Transverse colon (tissue), 4 donors: ENCODE data around the gene SEMA4D. TPM values are rescaled to one million over a fixed set of nuclear protein-coding genes. Genes with fewer than 3 reads are reported as not detected.
A peak's percentile ranks its signal among the peaks of the same experiment; 100 is the strongest.

ENCODE experiments used
- DNase-seq: peaks from one replicate; pipeline ENCODE4 v3.0.0-alpha.2; 2019
- H3K27ac ChIP-seq, 4 donors: fragments of 200-600 bp; sonication (generic); 2 replicates each; pipeline ENCODE4 v1.5.1; 2016 to 2018; ENCODE audit warnings: inconsistent platforms in 4 of 4
- H3K27me3 ChIP-seq: fragments of 200-600 bp; sonication (generic); 2 replicates; pipeline ENCODE4 v1.5.1; 2017; ENCODE audit warnings: inconsistent platforms
- H3K36me3 ChIP-seq, 4 donors: fragments of 200-600 bp; sonication (generic); 2 replicates each; pipeline ENCODE4 v1.5.1; 2017 to 2019; ENCODE audit warnings: inconsistent platforms in 4 of 4
- H3K4me1 ChIP-seq, 4 donors: fragments of 200-600 bp; sonication (generic); 2 replicates each; pipeline ENCODE4 v1.5.1; 2017 to 2020; ENCODE audit warnings: inconsistent platforms in 4 of 4
- H3K4me3 ChIP-seq, 4 donors: fragments of 200-600 bp; sonication (generic); 1 replicate in 1 of 4; 2 replicates in 3 of 4; pipeline versions ENCODE4 v1.5.1 to v1.6.1; 2017 to 2019; ENCODE audit warnings: inconsistent platforms in 4 of 4
- H3K9me3 ChIP-seq, 2 donors: fragments of 200-600 bp; sonication (generic); 2 replicates each; pipeline ENCODE4 v1.5.1; 2017 to 2019; ENCODE audit warnings: inconsistent platforms in 2 of 2
- CTCF ChIP-seq, 5 experiments: fragments of 200-600 bp in 3 of 5; fragments of 450-650 bp in 2 of 5; sonication (generic) in 3 of 5; IDR thresholded peaks; 1 replicate in 2 of 5; 2 replicates in 3 of 5; pipeline ENCODE4 v1.5.1; 2016 to 2017; ENCODE audit warnings: antibody characterized with exemption in 5 of 5, inconsistent platforms in 3 of 5, mild to moderate bottlenecking in 2 of 5, moderate library complexity in 1 of 5
- EP300 ChIP-seq: sonication (generic); formaldehyde crosslinking; IDR thresholded peaks from one replicate; pipeline ENCODE4 v1.6.1; 2017; ENCODE audit warnings: antibody characterized with exemption, low read depth
- POLR2A ChIP-seq: fragments of 450-650 bp; IDR thresholded peaks from one replicate; pipeline ENCODE4 v1.6.1; 2016; ENCODE audit warnings: antibody characterized with exemption, mild to moderate bottlenecking, moderate library complexity
- POLR2AphosphoS5 ChIP-seq, 3 donors: sonication (generic); formaldehyde crosslinking; IDR thresholded peaks; one replicate each; pipeline ENCODE4 v1.6.1; 2016; ENCODE audit warnings: antibody characterized with exemption in 3 of 3
- WGBS, 2 donors: methylation state at CpG; one replicate each; pipeline ENCODE4 v1.1.5; 2018; ENCODE audit warnings: low coverage in 1 of 2; 5-methylcytosine and 5-hydroxymethylcytosine counted together
- in situ Hi-C, 4 donors: fragments of 200-750 bp; cut with MboI; loops; one replicate each; pipeline versions ENCODE4 v1.15.0 to v1.15.1; 2017; ENCODE audit warnings: low sequenced_read_pairs in 3 of 4, low pct_ligation_motif_present in 1 of 4, low pct_unique_long_range_greater_than_20kb in 1 of 4
- intact Hi-C: fragments of 100-400 bp; cut with DNase I; formaldehyde crosslinking; loops from one replicate; pipeline ENCODE4 v1.15.1; 2023; ENCODE audit warnings: low total_unique reads
- total RNA-seq, 4 donors: library from RNA; depleted of rRNA; stranded (reverse); fragments of >200 nt; gene quantifications; one replicate each; pipeline ENCODE4 v1.1.0, GENCODE V29; 2016

The SEMA4D gene
- total RNA-seq, 4 donors from 2014 or later = 8.7 to 29.1 (median 14.5) TPM

DNA sequence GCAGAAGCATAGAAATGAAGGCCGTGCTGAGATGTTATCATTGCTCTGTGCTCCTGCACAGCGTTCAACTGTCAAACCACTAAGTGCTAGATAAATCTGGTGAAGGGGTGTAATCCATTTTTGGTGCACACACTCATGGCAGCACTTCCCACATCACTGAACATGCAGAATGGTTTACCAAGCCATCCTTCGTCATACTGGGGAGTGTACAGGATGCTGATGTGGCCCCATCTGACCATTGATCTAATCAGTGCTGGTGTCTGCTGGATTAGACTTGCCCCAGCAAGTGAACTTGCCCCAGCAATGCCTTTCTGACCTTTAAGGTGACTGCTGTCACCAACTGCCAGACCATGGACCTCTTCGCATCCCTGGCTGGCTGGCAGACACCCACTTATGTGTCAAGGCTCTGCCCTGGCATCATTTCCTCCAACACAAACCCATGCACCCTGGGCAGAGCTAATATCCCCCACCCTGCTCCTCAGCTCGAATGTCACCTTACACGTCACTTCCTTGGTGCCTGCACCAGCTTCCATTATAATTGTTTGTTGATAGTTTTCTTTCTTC is 4.2 kb upstream of the SEMA4D start:
- Histone ChIP-seq H3K4me1 (peaks cover 1 to 18% (median 4%) of the 10 kb centered on the region in 4 donors), H3K9me3 (no peaks in the 10 kb centered on the region), H3K4me3 (no peak overlapping the region), H3K36me3 (no peaks in the 10 kb centered on the region), H3K27ac (no peak overlapping the region), H3K27me3 (no peaks in the 10 kb centered on the region)
- intact Hi-C loops = no loop called here
- in situ Hi-C loops = no loop called here
- 73% methylated on average over 6 of the region's 6 CpGs; no CpG with 5 or more reads in 1 of the 2 donors for WGBS, 2 donors
- no peak for TF ChIP-seq CTCF (IDR thresholded peaks at IDR 0.05)
- TF ChIP-seq POLR2AphosphoS5 (IDR thresholded peaks at IDR 0.05) = no peak
- TF ChIP-seq EP300 = no peak
- no peak for TF ChIP-seq POLR2A
- no peak for DNase-seq

GRCh38 chr9:89501311-89501898 is 3.5 kb upstream of the SEMA4D start:
- Histone ChIP-seq H3K36me3 (no peaks in the 10 kb centered on the region), H3K4me3 (no peak overlapping the region), H3K9me3 (no peaks in the 10 kb centered on the region), H3K27me3 (no peaks in the 10 kb centered on the region), H3K4me1 (peaks cover 6 to 25% (median 7%) of the 10 kb centered on the region in 4 donors), H3K27ac (no peak overlapping the region)
- no peak for DNase-seq
- WGBS, 2 donors = 87% methylated on average over 12 of the region's 12 CpGs; no CpG with 5 or more reads in 1 of the 2 donors
- TF ChIP-seq POLR2AphosphoS5 (IDR thresholded peaks at IDR 0.05) (no peak), EP300 (no peak), POLR2A (no peak), CTCF (IDR thresholded peaks at IDR 0.05) (no peak)
- intact Hi-C loops (no loop called here), in situ Hi-C loops (no loop called here)

DNA sequence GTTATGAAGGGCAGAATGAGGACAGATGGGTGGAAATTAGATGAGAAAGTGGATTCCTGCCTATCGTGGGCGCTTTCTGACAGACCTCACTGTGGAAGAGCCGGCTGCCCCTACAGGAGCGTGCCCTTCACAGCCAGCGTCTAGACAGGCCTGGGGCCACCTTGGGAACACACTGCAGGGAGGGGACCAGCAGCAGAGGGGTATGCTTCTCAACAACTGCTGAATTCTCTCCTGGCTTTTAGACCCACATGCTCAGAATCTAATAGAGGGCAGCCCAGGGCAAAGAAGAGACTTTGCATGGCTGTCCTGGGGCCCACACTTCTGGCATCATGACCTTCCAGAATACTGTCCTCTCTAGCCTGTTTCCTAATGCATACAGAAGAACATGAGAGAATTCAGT is 2.1 kb upstream of the SEMA4D start:
- intact Hi-C loops (no loop called here), in situ Hi-C loops (no loop called here)
- Histone ChIP-seq H3K27me3 (no peaks in the 10 kb centered on the region), H3K4me1 (peaks cover 6 to 28% (median 10%) of the 10 kb centered on the region in 4 donors), H3K4me3 (no peak overlapping the region), H3K36me3 (no peaks in the 10 kb centered on the region), H3K9me3 (no peaks in the 10 kb centered on the region), H3K27ac (no peak overlapping the region)
- 88% methylated on average over 5 of the region's 5 CpGs; no CpG with 5 or more reads in 1 of the 2 donors for WGBS, 2 donors
- no peak for TF ChIP-seq CTCF (IDR thresholded peaks at IDR 0.05)
- TF ChIP-seq EP300 = no peak
- no peak for TF ChIP-seq POLR2A
- TF ChIP-seq POLR2AphosphoS5 (IDR thresholded peaks at IDR 0.05) = no peak
- DNase-seq = no peak

GRCh38 chr9:89498852-89499480 is 1.1 kb upstream of the SEMA4D start:
- intact Hi-C loops = no loop called here
- Histone ChIP-seq H3K4me3 (no peak overlapping the region), H3K27me3 (no peaks in the 10 kb centered on the region), H3K9me3 (no peaks in the 10 kb centered on the region), H3K27ac (peak overlapping the region; percentile 53 to 69 (median 62)), H3K36me3 (no peaks in the 10 kb centered on the region), H3K4me1 (peaks cover 6 to 33% (median 12%) of the 10 kb centered on the region in 4 donors)
- 74% methylated on average over 7 of the region's 7 CpGs; no CpG with 5 or more reads in 1 of the 2 donors for WGBS, 2 donors
- peak; percentile 60 for DNase-seq
- no peak for TF ChIP-seq EP300
- TF ChIP-seq CTCF (IDR thresholded peaks at IDR 0.05) = no peak
- no peak for TF ChIP-seq POLR2AphosphoS5 (IDR thresholded peaks at IDR 0.05)
- no peak for TF ChIP-seq POLR2A
- in situ Hi-C loops = no loop called here
